Measurements from ENCODE around the gene MAP7.

GRCh38 chr6:136526196-136526930 lies 23.9 kb downstream of the MAP7 start:
- TF ChIP-seq TAF1 (IDR thresholded peaks at IDR 0.05; ENCODE audit: borderline replicate concordance, low read depth, low read length) (no peak), POLR2A (IDR thresholded peaks at IDR 0.05; ENCODE audit: low read depth, low read length) (no peak), POLR2AphosphoS5 (IDR thresholded peaks at IDR 0.05; ENCODE audit: low read depth, low read length) (no peak)

Measured in GM12892 (cell line).